AG04450 (cell line): ENCODE data around the gene TTC8. TPM values are rescaled to one million over a fixed set of nuclear protein-coding genes. Genes with fewer than 3 reads are reported as not detected.
"Not testable (repeated sequence)": the region's sequence is repeated elsewhere in the genome, so short reads cannot be mapped to it uniquely, and the experiment has no call there.

Source experiments
- CTCF ChIA-PET: fragments of 300-600, 350-600 bp; formaldehyde crosslinking; extraction: SDS; loops from one replicate; lab custom pipeline; 2022; ENCODE audit warnings: antibody characterized with exemption, inconsistent platforms; lab: Charles Lee
- POLR2A ChIA-PET: fragments of 350-600 bp; formaldehyde crosslinking; extraction: SDS; loops from one replicate; lab custom pipeline; 2021; ENCODE audit warnings: antibody characterized with exemption, inconsistent platforms; lab: Yijun Ruan, JAX
- DNase-seq: peaks from one replicate; pipeline ENCODE4 v3.0.0-alpha.2; 2011; ENCODE audit warnings: low read depth, low spot score
- H3K27ac ChIP-seq: one replicate; pipeline ENCODE4 v1.5.1; 2012; ENCODE audit warnings: low read depth, low read length, control low read depth
- H3K27me3 ChIP-seq: one replicate; pipeline ENCODE4 v1.6.0; 2012; ENCODE audit warnings: low read length; ENCODE audit not compliant: control insufficient read depth, insufficient read depth
- H3K4me3 ChIP-seq: 2 replicates; pipeline ENCODE4 v1.5.1; 2011; ENCODE audit warnings: mild to moderate bottlenecking, low read depth, low read length, control low read depth
- H3K9me3 ChIP-seq: 2 replicates; pipeline ENCODE4 v1.5.1; 2012; ENCODE audit warnings: low read length; ENCODE audit not compliant: control insufficient read depth, insufficient read depth
- CTCF ChIP-seq: IDR thresholded peaks from 2 replicates; pipeline ENCODE4 v1.5.1; 2011; ENCODE audit warnings: low read depth, low read length, control low read depth, inconsistent platforms
- polyA plus RNA-seq: library from polyadenylated mRNA; depleted of rRNA; stranded (reverse); fragments of >200 nt; gene quantifications from 2 replicates; pipeline ENCODE4 v1.2.3, GENCODE V29; 2011

The TTC8 gene
- polyA plus RNA-seq, 1 experiment = 83.4 TPM

GRCh38 chr14:88804477-88804876 is 20.0 kb upstream of the TTC8 start:
- H3K27ac ChIP-seq = no peak overlapping the region
- no peaks in the 10 kb centered on the region for H3K27me3 ChIP-seq
- no peak for DNase-seq
- ChIA-PET CTCF (no interaction called here), POLR2A (no interaction called here)
- no peak overlapping the region for H3K4me3 ChIP-seq
- H3K9me3 ChIP-seq = no peaks in the 10 kb centered on the region; the same call in 1 of the 2 replicates
- no peak for TF ChIP-seq CTCF

- ChIA-PET POLR2A (no interaction called here), CTCF (no interaction called here)
- no peak overlapping the region for H3K4me3 ChIP-seq
- H3K27ac ChIP-seq = no peak overlapping the region
- no peaks in the 10 kb centered on the region for H3K27me3 ChIP-seq
- no peak for DNase-seq
- TF ChIP-seq CTCF = no peak
- no peaks in the 10 kb centered on the region; the same call in 1 of the 2 replicates for H3K9me3 ChIP-seq
Measured at GRCh38 chr14:88808359-88808758, 16.1 kb upstream of the TTC8 start.

GRCh38 chr14:88815980-88816379 is 8.5 kb upstream of the TTC8 start:
- no peak for DNase-seq
- POLR2A ChIA-PET = no interaction called here
- TF ChIP-seq CTCF = no peak
- Histone ChIP-seq H3K9me3 (no peaks in the 10 kb centered on the region), H3K27me3 (no peaks in the 10 kb centered on the region), H3K4me3 (no peak overlapping the region), H3K27ac (no peak overlapping the region)
- CTCF ChIA-PET = no interaction called here

- no peak for DNase-seq
- no peak overlapping the region for H3K27ac ChIP-seq
- POLR2A ChIA-PET = no interaction called here
Measured at GRCh38 chr14:88818018-88818417, 6.4 kb upstream of the TTC8 start.

GRCh38 chr14:88819674-88820073 is 4.8 kb upstream of the TTC8 start:
- CTCF ChIA-PET = interaction anchor here (1.0 kb wide), 1 partner anchor 152 kb away, joined by 4 read pairs; no protein-coding TSS in a partner anchor
- DNase-seq, POLR2A ChIA-PET, H3K4me3 ChIP-seq, H3K27me3 ChIP-seq, H3K27ac ChIP-seq, H3K9me3 ChIP-seq: not testable (repeated sequence)

More at GRCh38 chr14:88818018-88818417, 6.4 kb upstream of the TTC8 start:
- Histone ChIP-seq H3K27me3 (no peaks in the 10 kb centered on the region), H3K9me3 (no peaks in the 10 kb centered on the region), H3K4me3 (no peak overlapping the region)
- CTCF ChIA-PET = no interaction called here
- no peak for TF ChIP-seq CTCF

- Histone ChIP-seq H3K27ac (no peak overlapping the region), H3K4me3 (no peak overlapping the region)
- CTCF ChIA-PET = no interaction called here
Measured at GRCh38 chr14:88821378-88821777, 3.1 kb upstream of the TTC8 start.

More at GRCh38 chr14:88821378-88821777, 3.1 kb upstream of the TTC8 start:
- POLR2A ChIA-PET = no interaction called here
- Histone ChIP-seq H3K27me3 (no peaks in the 10 kb centered on the region), H3K9me3 (peaks cover 2% of the 10 kb centered on the region; the same call in 1 of the 2 replicates)
- no peak for DNase-seq
- TF ChIP-seq CTCF = no peak
